Coronary artery (tissue), 2 donors: ENCODE data around the gene HMG20A.

Experiments
- DNase-seq: peaks from one replicate; pipeline ENCODE4 v3.0.0-alpha.2; 2017; ENCODE audit warnings: low spot score
- H3K27ac ChIP-seq, 2 donors: fragments of 200-600 bp; sonication (generic); one replicate each; pipeline ENCODE4 v1.5.1; 2016 to 2019
- H3K4me3 ChIP-seq: fragments of 200-600 bp; sonication (generic); 2 replicates; pipeline ENCODE4 v1.5.1; 2016; ENCODE audit warnings: mild to moderate bottlenecking, moderate library complexity
- CTCF ChIP-seq: fragments of 200-600 bp; sonication (generic); IDR thresholded peaks from one replicate; pipeline ENCODE4 v1.5.1; 2019; ENCODE audit warnings: antibody characterized with exemption

The HMG20A gene

GRCh38 chr15:77497942-77498361 is 77.3 kb downstream of the HMG20A start:
- Histone ChIP-seq H3K27ac (peak overlapping the region in 1 of 2 donors; percentile 50), H3K4me3 (peak overlapping the region; percentile 19)
- TF ChIP-seq CTCF, result no peak
- no peak for DNase-seq

GRCh38 chr15:77499087-77499760 is 78.5 kb downstream of the HMG20A start:
- H3K27ac ChIP-seq, result peak overlapping the region in 1 of 2 donors; percentile 50
- no peak for TF ChIP-seq CTCF
- DNase-seq, result no peak
- no peak overlapping the region for H3K4me3 ChIP-seq

GRCh38 chr15:77500989-77501388 is 80.3 kb downstream of the HMG20A start:
- no peak for DNase-seq
- Histone ChIP-seq H3K27ac (no peak overlapping the region), H3K4me3 (no peak overlapping the region)
- TF ChIP-seq CTCF, result no peak

- H3K4me3 ChIP-seq, result no peak overlapping the region
- H3K27ac ChIP-seq, result no peak overlapping the region
- DNase-seq, result no peak
- TF ChIP-seq CTCF, result no peak
Measured at GRCh38 chr15:77502379-77503095, 81.8 kb downstream of the HMG20A start.

GRCh38 chr15:77503240-77503639 is 82.6 kb downstream of the HMG20A start:
- no peak for TF ChIP-seq CTCF
- H3K4me3 ChIP-seq, result no peak overlapping the region
- no peak for DNase-seq
- H3K27ac ChIP-seq, result no peak overlapping the region

- DNase-seq, result no peak
- Histone ChIP-seq H3K27ac (no peak overlapping the region), H3K4me3 (no peak overlapping the region)
- TF ChIP-seq CTCF, result no peak
Measured at GRCh38 chr15:77503764-77504163, 83.1 kb downstream of the HMG20A start.

GRCh38 chr15:77504306-77504705 is 83.6 kb downstream of the HMG20A start:
- DNase-seq, result no peak
- no peak for TF ChIP-seq CTCF
- no peak overlapping the region for H3K27ac ChIP-seq

More at GRCh38 chr15:77504306-77504705, 83.6 kb downstream of the HMG20A start:
- no peak overlapping the region for H3K4me3 ChIP-seq
